ENCODE data around the gene MBP. TPM values are rescaled to one million over a fixed set of nuclear protein-coding genes. Genes with fewer than 3 reads are reported as not detected.

MBP gene
- total and polyA plus RNA-seq, 2 of the 13 experiments (the other 11 are each of a cell fraction or from before 2014, with no cell fraction given) = 5.0 to 8.5 TPM

DNA sequence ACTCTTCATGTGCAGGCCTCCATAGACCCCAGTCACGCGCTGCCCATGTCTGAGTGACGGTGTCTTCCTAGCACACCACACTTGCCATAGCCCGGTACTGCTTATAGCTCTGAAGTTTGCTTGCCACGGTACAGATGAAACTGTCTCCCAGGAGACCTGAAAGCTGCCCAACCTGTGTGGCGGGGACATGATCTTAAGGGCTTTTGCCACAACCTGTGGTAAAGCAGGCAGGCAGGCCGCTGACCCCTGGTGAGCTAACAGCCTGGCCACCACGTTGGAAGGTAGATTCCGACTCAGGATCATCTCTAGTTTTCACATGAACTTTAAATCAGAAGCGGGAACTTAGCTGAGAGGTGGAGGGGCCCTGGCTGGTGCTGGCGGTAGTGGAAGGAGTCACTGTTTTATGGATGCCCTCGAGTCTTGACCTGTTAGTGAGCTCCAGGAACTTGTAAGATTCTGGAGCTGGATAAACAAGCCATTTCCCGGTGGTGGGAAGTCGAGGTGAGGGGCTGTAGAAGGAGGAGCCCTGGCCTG, 156.9 kb downstream of the MBP start (continued):
- TF ChIP-seq ADNP (CRISPR knock-in tag; IDR thresholded peaks at IDR 0.05) = no peak

DNA sequence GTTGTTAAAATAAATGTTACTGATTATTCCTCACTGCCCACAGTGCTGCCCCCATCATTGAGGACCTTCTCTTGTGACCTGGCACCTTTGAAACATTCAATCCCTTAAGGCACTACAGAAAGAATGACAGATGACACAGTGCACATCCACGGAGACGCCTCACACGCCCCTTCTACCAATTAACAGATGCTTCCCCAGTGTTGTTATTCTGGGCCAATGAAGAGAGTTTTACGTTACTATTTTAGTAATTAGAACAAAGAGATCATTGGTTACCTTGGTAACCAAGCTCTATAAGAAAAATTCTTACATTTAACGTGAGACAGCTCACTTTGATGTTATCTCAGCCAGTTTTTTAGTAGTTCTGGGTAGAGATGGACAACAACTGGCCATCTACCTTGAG, 158.2 kb downstream of the MBP start:
- no peaks in the 10 kb centered on the region for H3K27me3 ChIP-seq (ENCODE audit: control insufficient read depth in 1 of 2, insufficient read depth in 2 of 2, low read length in 2 of 2)
- WGBS (ENCODE audit: low lambda C conversion rate) = 97% methylated on average over 5 of the region's 5 CpGs
- ATAC-seq = no peak
- no peak overlapping the region for H3K9ac ChIP-seq (ENCODE audit: insufficient read depth, low read depth, low read length)
- no peaks in the 10 kb centered on the region; a peak in 2 of 5 replicates for H3K36me3 ChIP-seq (replicated peaks in 1 of 2; ENCODE audit: control insufficient read depth in 1 of 2, insufficient read depth in 2 of 2, low read length in 2 of 2)
- no peak overlapping the region for H3K4me2 ChIP-seq (ENCODE audit: low read depth, low read length)
- no peak overlapping the region for H3K4me3 ChIP-seq (replicated peaks in 1 of 3; ENCODE audit: insufficient read depth in 1 of 3, low read depth in 2 of 3, low read length in 3 of 3)
- H2AFZ ChIP-seq (ENCODE audit: low read length) = no peak overlapping the region
- in situ Hi-C loops (cut with HindIII; ENCODE audit: extremely low pct_ligation_motif_present, low pct_unique_long_range_greater_than_20kb) = no loop called here
- no peak overlapping the region for H3K27ac ChIP-seq (ENCODE audit: extremely low read length, insufficient read depth, low read length)
- CTCF ChIA-PET (ENCODE audit: low intra/inter-chr PET ratio, low total read pairs) = no interaction called here
- H3K79me2 ChIP-seq (ENCODE audit: insufficient read depth, low read length) = no peaks in the 10 kb centered on the region
- intact Hi-C loops (cut with micrococcal nuclease; ENCODE audit: unreplicated experiment) = no loop called here
- no peak for FAIRE-seq
- POLR2A ChIA-PET = no interaction called here
- DNase-seq (ENCODE audit: low spot score) = no peak
- TF ChIP-seq SUZ12 (IDR thresholded peaks at IDR 0.05; ENCODE audit: low read depth, low read length) (no peak), REPIN1 (CRISPR knock-in tag; IDR thresholded peaks at IDR 0.05; ENCODE audit: borderline replicate concordance, low read depth) (no peak), ZMYM4 (CRISPR knock-in tag; IDR thresholded peaks at IDR 0.05) (no peak), FOXJ3 (CRISPR knock-in tag; IDR thresholded peaks at IDR 0.05; ENCODE audit: borderline replicate concordance) (no peak), NFIC (IDR thresholded peaks at IDR 0.05; ENCODE audit: low read length) (no peak), KDM3A (CRISPR knock-in tag; IDR thresholded peaks at IDR 0.05; ENCODE audit: low read depth) (no peak), TSC22D2 (CRISPR knock-in tag; IDR thresholded peaks at IDR 0.05; ENCODE audit: borderline replicate concordance) (no peak), NR3C1 (CRISPR knock-in tag; IDR thresholded peaks at IDR 0.05) (no peak)
- TF ChIP-seq, protein P1, sequence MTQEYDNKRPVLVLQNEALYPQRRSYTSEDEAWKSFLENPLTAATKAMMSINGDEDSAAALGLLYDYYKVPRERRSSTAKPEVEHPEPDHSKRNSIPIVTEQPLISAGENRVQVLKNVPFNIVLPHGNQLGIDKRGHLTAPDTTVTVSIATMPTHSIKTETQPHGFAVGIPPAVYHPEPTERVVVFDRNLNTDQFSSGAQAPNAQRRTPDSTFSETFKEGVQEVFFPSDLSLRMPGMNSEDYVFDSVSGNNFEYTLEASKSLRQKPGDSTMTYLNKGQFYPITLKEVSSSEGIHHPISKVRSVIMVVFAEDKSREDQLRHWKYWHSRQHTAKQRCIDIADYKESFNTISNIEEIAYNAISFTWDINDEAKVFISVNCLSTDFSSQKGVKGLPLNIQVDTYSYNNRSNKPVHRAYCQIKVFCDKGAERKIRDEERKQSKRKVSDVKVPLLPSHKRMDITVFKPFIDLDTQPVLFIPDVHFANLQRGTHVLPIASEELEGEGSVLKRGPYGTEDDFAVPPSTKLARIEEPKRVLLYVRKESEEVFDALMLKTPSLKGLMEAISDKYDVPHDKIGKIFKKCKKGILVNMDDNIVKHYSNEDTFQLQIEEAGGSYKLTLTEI (CRISPR knock-in tag; conservative IDR thresholded peaks at IDR 0.05) = no peak
- TF ChIP-seq, protein P2, sequence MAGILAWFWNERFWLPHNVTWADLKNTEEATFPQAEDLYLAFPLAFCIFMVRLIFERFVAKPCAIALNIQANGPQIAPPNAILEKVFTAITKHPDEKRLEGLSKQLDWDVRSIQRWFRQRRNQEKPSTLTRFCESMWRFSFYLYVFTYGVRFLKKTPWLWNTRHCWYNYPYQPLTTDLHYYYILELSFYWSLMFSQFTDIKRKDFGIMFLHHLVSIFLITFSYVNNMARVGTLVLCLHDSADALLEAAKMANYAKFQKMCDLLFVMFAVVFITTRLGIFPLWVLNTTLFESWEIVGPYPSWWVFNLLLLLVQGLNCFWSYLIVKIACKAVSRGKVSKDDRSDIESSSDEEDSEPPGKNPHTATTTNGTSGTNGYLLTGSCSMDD (CRISPR knock-in tag; IDR thresholded peaks at IDR 0.05) = no peak
- H4K20me1 ChIP-seq (ENCODE audit: insufficient read depth, low read length) = no peaks in the 10 kb centered on the region
- BruUV-seq (replicated peaks) = no TSS peak
- H3K9me3 ChIP-seq (ENCODE audit: low read length) = no peaks in the 10 kb centered on the region
- H3K4me1 ChIP-seq (ENCODE audit: insufficient read depth, low read length) = no peaks in the 10 kb centered on the region

Data from HepG2 (cell line).